HG03108 (cell line): Measurements from ENCODE around the gene JMJD4.
"Not testable (repeated sequence)": the region's sequence is repeated elsewhere in the genome, so short reads cannot be mapped to it uniquely, and the experiment has no call there.

ENCODE experiments used
- ATAC-seq: cut with Tn5 transposase; IDR thresholded peaks from one replicate; pipeline ENCODE4 v1.9.1; 2021; ENCODE audit warnings: moderate library complexity; ENCODE audit not compliant: unreplicated experiment

The JMJD4 gene

DNA sequence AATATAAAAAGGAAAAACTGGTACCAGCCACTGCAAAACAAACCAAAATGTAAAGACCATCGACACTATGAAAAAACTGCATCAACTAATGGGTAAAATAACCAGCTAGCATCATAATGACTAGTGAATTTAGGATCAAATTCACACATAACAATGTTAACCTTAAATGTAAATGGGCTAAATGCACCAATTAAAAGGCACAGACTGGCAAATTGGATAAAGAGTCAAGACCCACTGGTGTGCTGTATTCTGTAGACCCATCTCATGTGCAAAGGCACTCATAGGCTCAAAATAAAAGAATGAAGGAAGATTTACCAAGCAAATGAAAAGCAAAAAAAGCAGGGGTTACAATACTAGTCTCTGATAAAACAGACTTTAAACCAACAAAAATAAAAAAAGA, 33.5 kb downstream of the JMJD4 start:
- not testable (repeated sequence) for ATAC-seq

DNA sequence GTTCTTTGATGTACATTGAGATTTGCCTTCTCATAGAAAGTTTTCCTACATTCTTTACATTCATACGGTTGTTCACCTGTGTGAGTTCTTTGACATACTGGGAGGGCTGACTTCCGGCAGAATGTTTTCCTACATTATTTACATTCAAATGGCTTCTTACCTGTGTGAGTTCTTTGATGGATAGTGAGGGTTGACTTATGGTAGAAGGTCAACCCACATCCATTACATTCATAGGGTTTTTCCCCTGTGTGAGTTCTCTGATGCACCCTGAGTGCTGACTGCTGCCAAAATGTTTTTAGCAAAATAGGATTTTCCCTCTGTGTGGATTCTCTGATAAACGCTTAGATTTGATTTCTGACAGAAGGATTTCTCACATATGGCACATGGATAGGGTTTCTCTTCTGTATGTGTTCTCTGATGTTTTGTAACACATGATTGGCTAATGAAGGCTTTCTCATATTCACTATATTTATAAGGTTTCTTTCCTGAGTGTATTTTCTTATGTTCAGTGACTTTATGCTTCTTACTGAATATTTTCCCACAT, 37.7 kb downstream of the JMJD4 start:
- ATAC-seq = no peak

DNA sequence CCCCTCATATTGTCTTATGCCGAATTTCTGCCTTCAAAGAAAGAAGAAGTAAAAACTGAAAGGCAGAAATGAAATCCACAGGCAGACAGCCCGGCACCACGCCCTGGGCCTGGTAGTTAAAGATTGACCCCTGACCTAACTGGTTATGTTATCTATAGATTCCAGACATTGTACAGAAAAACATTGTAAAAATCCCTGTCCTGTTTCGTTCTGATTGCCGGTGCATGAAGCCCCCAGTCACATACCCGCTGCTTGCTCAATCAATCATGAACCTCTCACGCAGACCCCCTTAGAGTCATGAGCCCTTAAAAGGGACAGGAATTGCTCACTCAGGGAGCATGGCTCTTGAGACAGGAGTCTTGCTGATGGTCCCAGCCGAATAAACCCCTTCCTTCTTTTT, 49.3 kb downstream of the JMJD4 start:
- ATAC-seq = no peak
